Mucosa of descending colon (tissue), 3 donors: ENCODE results near the gene POGLUT2. TPM values are rescaled to one million over a fixed set of nuclear protein-coding genes. Genes with fewer than 3 reads are reported as not detected.
A peak's percentile ranks its signal among the peaks of the same experiment; 100 is the strongest.

Experiments
- ATAC-seq: fragments of 200-7000 bp; cut with Tn5 transposase; one replicate; pipeline ENCODE4 v1.9.1; 2020; ENCODE audit warnings: mild to moderate bottlenecking, moderate library complexity
- DNase-seq, 3 donors: peaks; one replicate each; pipeline ENCODE4 v3.0.0-alpha.2; 2020
- H3K36me3 ChIP-seq: fragments of 200-600 bp; one replicate; pipeline ENCODE4 v1.8.0; 2021; ENCODE audit warnings: low read depth, mild to moderate bottlenecking
- H3K4me1 ChIP-seq: fragments of 200-600 bp; one replicate; pipeline ENCODE4 v1.8.0; 2021; ENCODE audit warnings: low read depth, mild to moderate bottlenecking
- H3K4me3 ChIP-seq: fragments of 200-600 bp; one replicate; pipeline ENCODE4 v1.8.0; 2021; ENCODE audit warnings: mild to moderate bottlenecking
- H3K9me3 ChIP-seq: fragments of 200-600 bp; one replicate; pipeline ENCODE4 v1.8.0; 2021; ENCODE audit warnings: mild to moderate bottlenecking
- CTCF ChIP-seq: fragments of 200-600 bp; IDR thresholded peaks from one replicate; pipeline ENCODE4 v1.8.0; 2022; ENCODE audit warnings: antibody characterized with exemption, mild to moderate bottlenecking
- intact Hi-C, 2 donors: fragments of 100-400 bp; cut with DNase I in 1 of 2; cut with micrococcal nuclease in 1 of 2; formaldehyde crosslinking; loops; one replicate each; pipeline versions ENCODE4 v1.11.0 to v1.11.1; 2022; cut with DNase I, micrococcal nuclease
- total RNA-seq, 3 donors: library from RNA; stranded (reverse); fragmentation: NEBNext Ultra II Directional in 2 of 3; extraction: Animal tissue kit (Norgen Biotek cat#: 25700) in 2 of 3; gene quantifications; one replicate each; pipeline versions ENCODE4 v1.2.1 to v1.2.4, GENCODE V29; 2021 to 2023
- donor health status: DM: no; HTN: no; CAD: no; lungs with moderate emphysema.
- donor health status: DM: no; HTN: no; CAD: no.
- donor health status: DM: no; HTN: yes; CAD: no.

Gene POGLUT2
- total RNA-seq, 3 donors from 2014 or later = 0.72 to 3.9 (median 1.7) TPM

GRCh38 chr13:102845289-102845629 lies 46.5 kb upstream of the POGLUT2 start:
- no peaks in the 10 kb centered on the region for H3K9me3 ChIP-seq
- H3K4me3 ChIP-seq = peak overlapping the region; percentile 74
- H3K4me1 ChIP-seq = peaks cover 14% of the 10 kb centered on the region
- ATAC-seq (peak; percentile 10), DNase-seq (no peak)
- intact Hi-C loops = loop anchor here in 1 of 2 donors (5.0 kb wide), 1 partner anchor 248 kb away; the partner anchor contains the start of gene TPP2
- TF ChIP-seq CTCF = no peak
- no peaks in the 10 kb centered on the region for H3K36me3 ChIP-seq

- no peak for TF ChIP-seq CTCF
- intact Hi-C loops = no loop called here
- no peaks in the 10 kb centered on the region for H3K9me3 ChIP-seq
- peaks cover 5% of the 10 kb centered on the region for H3K4me1 ChIP-seq
- DNase-seq (no peak), ATAC-seq (no peak)
- H3K36me3 ChIP-seq = no peaks in the 10 kb centered on the region
- H3K4me3 ChIP-seq = no peak overlapping the region
Measured at GRCh38 chr13:102839462-102839861, 40.7 kb upstream of the POGLUT2 start.

GRCh38 chr13:102838982-102839381 lies 40.2 kb upstream of the POGLUT2 start:
- Histone ChIP-seq H3K4me3 (no peak overlapping the region), H3K4me1 (peaks cover 5% of the 10 kb centered on the region), H3K9me3 (no peaks in the 10 kb centered on the region), H3K36me3 (no peaks in the 10 kb centered on the region)
- intact Hi-C loops = no loop called here
- TF ChIP-seq CTCF = no peak
- ATAC-seq (peak; percentile 42), DNase-seq (no peak)

- no peak for TF ChIP-seq CTCF
- DNase-seq (no peak), ATAC-seq (peak; percentile 34)
- Histone ChIP-seq H3K9me3 (no peaks in the 10 kb centered on the region), H3K4me3 (no peak overlapping the region), H3K36me3 (no peaks in the 10 kb centered on the region), H3K4me1 (peaks cover 5% of the 10 kb centered on the region)
- intact Hi-C loops = no loop called here
Measured at GRCh38 chr13:102838273-102838672, 39.5 kb upstream of the POGLUT2 start.

GRCh38 chr13:102836471-102836870 lies 37.7 kb upstream of the POGLUT2 start:
- Histone ChIP-seq H3K9me3 (no peaks in the 10 kb centered on the region), H3K4me1 (peaks cover 5% of the 10 kb centered on the region), H3K4me3 (no peak overlapping the region), H3K36me3 (no peaks in the 10 kb centered on the region)
- TF ChIP-seq CTCF = no peak
- ATAC-seq = no peak
- no peak for DNase-seq
- intact Hi-C loops = no loop called here

- Histone ChIP-seq H3K4me1 (no peaks in the 10 kb centered on the region), H3K4me3 (no peak overlapping the region), H3K9me3 (no peaks in the 10 kb centered on the region), H3K36me3 (no peaks in the 10 kb centered on the region)
- TF ChIP-seq CTCF = no peak
- DNase-seq (peak; percentile 67 to 75 (median 75)), ATAC-seq (peak; percentile 97)
- intact Hi-C loops = no loop called here
Measured at GRCh38 chr13:102830646-102831045, 31.9 kb upstream of the POGLUT2 start.
